Thyroid gland (tissue), 4 donors: ENCODE data around the gene OPN3. TPM values are rescaled to one million over a fixed set of nuclear protein-coding genes. Genes with fewer than 3 reads are reported as not detected.

Experiments used
- DNase-seq, 2 donors: peaks; one replicate each; pipeline ENCODE4 v3.0.0-alpha.2; 2019
- H3K27ac ChIP-seq, 3 donors: fragments of 200-600 bp; sonication (generic); 1 replicate in 2 of 3; 2 replicates in 1 of 3; pipeline ENCODE4 v1.5.1; 2016 to 2019; ENCODE audit warnings: mild to moderate bottlenecking in 1 of 3, moderate library complexity in 1 of 3
- H3K27me3 ChIP-seq: fragments of 200-600 bp; sonication (generic); one replicate; pipeline ENCODE4 v1.5.1; 2019
- H3K36me3 ChIP-seq, 2 donors: fragments of 200-600 bp; sonication (generic); one replicate each; pipeline ENCODE4 v1.5.1; 2016 to 2019
- H3K4me1 ChIP-seq, 2 donors: fragments of 200-600 bp; sonication (generic); one replicate each; pipeline ENCODE4 v1.5.1; 2017 to 2019
- H3K4me3 ChIP-seq, 3 donors: fragments of 200-600 bp; sonication (generic); replicated peaks in 1 of 3; 1 replicate in 2 of 3; 2 replicates in 1 of 3; pipeline ENCODE4 v1.5.1; 2016; ENCODE audit warnings: mild to moderate bottlenecking in 1 of 3
- H3K9me3 ChIP-seq: fragments of 200-600 bp; sonication (generic); one replicate; pipeline ENCODE4 v1.5.1; 2017
- CTCF ChIP-seq, 6 experiments: fragments of 200-600 bp in 3 of 6; fragments of 450-650 bp in 3 of 6; sonication (generic) in 3 of 6; IDR thresholded peaks; one replicate each; pipeline ENCODE4 v1.5.1; 2016 to 2019; ENCODE audit warnings: antibody characterized with exemption in 6 of 6, mild to moderate bottlenecking in 2 of 6, inconsistent platforms in 1 of 6, moderate library complexity in 1 of 6
- POLR2A ChIP-seq, 2 donors: fragments of 450-650 bp; IDR thresholded peaks; one replicate each; pipeline ENCODE4 v1.6.1; 2017; ENCODE audit warnings: antibody characterized with exemption in 2 of 2, mild to moderate bottlenecking in 2 of 2, moderate library complexity in 1 of 2
- WGBS, 2 donors: methylation state at CpG; one replicate each; pipeline ENCODE4 v1.1.5; 2017; 5-methylcytosine and 5-hydroxymethylcytosine counted together
- intact Hi-C: fragments of 100-400 bp; cut with DNase I; formaldehyde crosslinking; loops from one replicate; pipeline ENCODE4 v1.15.1; 2023
- total RNA-seq, 4 donors: library from RNA; depleted of rRNA; stranded (reverse); fragments of >200 nt; gene quantifications; one replicate each; pipeline ENCODE4 v1.2.3, GENCODE V29; 2016

OPN3 gene
- total RNA-seq, 4 donors from 2014 or later = 19.2 to 45.0 (median 31.3) TPM

- Histone ChIP-seq H3K27ac (no peak overlapping the region), H3K36me3 (no peaks in the 10 kb centered on the region), H3K9me3 (no peaks in the 10 kb centered on the region), H3K4me3 (no peak overlapping the region), H3K27me3 (no peaks in the 10 kb centered on the region), H3K4me1 (no peaks in the 10 kb centered on the region)
- 75 to 76% methylated on average over 4 of the region's 4 CpGs for WGBS, 2 donors
- DNase-seq = no peak
- no peak for TF ChIP-seq POLR2A (IDR thresholded peaks at IDR 0.05)
- no peak for TF ChIP-seq CTCF (IDR thresholded peaks at IDR 0.05)
- intact Hi-C loops = no loop called here
Measured at GRCh38 chr1:241590719-241591118, 49.5 kb downstream of the OPN3 start.

GRCh38 chr1:241589521-241589920, 50.6 kb downstream of the OPN3 start:
- DNase-seq = no peak
- H3K27me3 ChIP-seq = no peaks in the 10 kb centered on the region
- no peaks in the 10 kb centered on the region for H3K36me3 ChIP-seq
- H3K9me3 ChIP-seq = no peaks in the 10 kb centered on the region
- 89 to 90% methylated on average over 7 of the region's 7 CpGs for WGBS, 2 donors
- TF ChIP-seq CTCF (IDR thresholded peaks at IDR 0.05) (no peak), POLR2A (IDR thresholded peaks at IDR 0.05) (no peak)
- H3K4me1 ChIP-seq = no peaks in the 10 kb centered on the region
- H3K4me3 ChIP-seq = no peak overlapping the region
- intact Hi-C loops = no loop called here
- H3K27ac ChIP-seq = no peak overlapping the region

GRCh38 chr1:241586905-241587512, 53.2 kb downstream of the OPN3 start:
- WGBS, 2 donors = 88 to 89% methylated on average over 14 of the region's 14 CpGs
- no peaks in the 10 kb centered on the region for H3K36me3 ChIP-seq
- TF ChIP-seq POLR2A (IDR thresholded peaks at IDR 0.05) = no peak
- no peak for TF ChIP-seq CTCF (IDR thresholded peaks at IDR 0.05)
- H3K27ac ChIP-seq = no peak overlapping the region
- intact Hi-C loops = no loop called here
- H3K9me3 ChIP-seq = no peaks in the 10 kb centered on the region
- H3K4me3 ChIP-seq = no peak overlapping the region
- no peak for DNase-seq
- H3K27me3 ChIP-seq = no peaks in the 10 kb centered on the region
- no peaks in the 10 kb centered on the region for H3K4me1 ChIP-seq

- intact Hi-C loops = no loop called here
- no peak overlapping the region for H3K27ac ChIP-seq
Measured at GRCh38 chr1:241582921-241583321, 57.2 kb downstream of the OPN3 start.

GRCh38 chr1:241579434-241579833, 60.7 kb downstream of the OPN3 start:
- no peak for DNase-seq
- Histone ChIP-seq H3K27ac (no peak overlapping the region), H3K36me3 (no peaks in the 10 kb centered on the region), H3K9me3 (no peaks in the 10 kb centered on the region), H3K27me3 (no peaks in the 10 kb centered on the region), H3K4me3 (no peak overlapping the region), H3K4me1 (no peaks in the 10 kb centered on the region)
- 70 to 75% methylated on average over 2 to 3 of the region's 4 CpGs for WGBS, 2 donors
- intact Hi-C loops = no loop called here
- TF ChIP-seq POLR2A (IDR thresholded peaks at IDR 0.05) (no peak), CTCF (IDR thresholded peaks at IDR 0.05) (no peak)

More at GRCh38 chr1:241582921-241583321, 57.2 kb downstream of the OPN3 start:
- Histone ChIP-seq H3K27me3 (no peaks in the 10 kb centered on the region), H3K4me3 (no peak overlapping the region), H3K36me3 (no peaks in the 10 kb centered on the region), H3K4me1 (no peaks in the 10 kb centered on the region), H3K9me3 (no peaks in the 10 kb centered on the region)
- TF ChIP-seq CTCF (IDR thresholded peaks at IDR 0.05) = no peak
- DNase-seq = no peak
- WGBS, 2 donors = 96 to 100% methylated on average over 1 of the region's 1 CpG
